GM18520 (cell line): ENCODE results near the gene HLA-DOB.

ENCODE experiments used
- ATAC-seq: cut with Tn5 transposase; IDR thresholded peaks from one replicate; pipeline ENCODE4 v1.9.1; 2021; ENCODE audit not compliant: unreplicated experiment

HLA-DOB gene

DNA sequence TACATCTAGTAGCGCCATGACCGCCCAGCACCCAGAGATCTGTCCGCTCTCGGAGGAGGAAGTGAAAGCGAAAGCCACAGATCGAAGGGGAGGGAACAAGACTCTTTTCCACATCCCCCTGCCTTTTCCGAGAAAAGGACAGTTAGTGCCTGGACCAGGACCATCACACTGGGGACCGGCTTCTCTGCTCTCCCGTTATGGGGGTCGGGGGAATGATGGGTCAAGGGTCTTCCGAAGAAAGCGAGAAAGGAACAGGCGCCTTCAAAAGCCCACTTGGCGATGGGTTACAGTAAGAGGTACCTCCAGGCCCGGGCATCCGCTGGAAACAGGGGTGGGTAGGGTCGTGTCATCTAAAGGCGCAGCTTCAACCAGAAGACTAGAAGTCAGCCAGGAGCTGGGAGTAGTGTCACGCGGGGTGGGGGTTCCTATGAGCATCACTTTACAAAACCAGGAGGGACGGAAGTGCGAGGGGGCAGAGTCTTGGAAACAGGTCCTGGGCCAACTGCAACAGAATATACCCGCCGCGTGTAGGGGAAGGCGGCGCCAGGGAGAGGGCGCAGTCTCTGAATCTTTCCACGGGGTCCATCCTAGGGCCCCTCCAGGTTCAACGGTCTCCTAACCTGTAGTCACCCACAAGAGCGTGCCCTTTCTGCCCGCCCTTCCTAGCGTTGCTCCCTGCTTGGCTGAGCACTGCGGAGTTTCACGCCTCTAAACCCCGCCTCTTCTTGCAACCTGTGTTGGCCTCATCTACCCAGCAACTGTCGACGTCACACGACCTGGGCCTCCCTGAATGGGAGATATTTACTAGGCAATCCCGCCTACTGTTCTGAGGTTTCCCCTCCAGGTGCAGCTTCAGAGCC, 27.4 kb upstream of the HLA-DOB start, which contains the start of gene PSMB8:
Gene PSMB8 (minus strand): TSS at position 69 of the 860 bp plus-strand sequence. CDS start 51 bp downstream, at position 18.
- ATAC-seq = peak; percentile 68

DNA sequence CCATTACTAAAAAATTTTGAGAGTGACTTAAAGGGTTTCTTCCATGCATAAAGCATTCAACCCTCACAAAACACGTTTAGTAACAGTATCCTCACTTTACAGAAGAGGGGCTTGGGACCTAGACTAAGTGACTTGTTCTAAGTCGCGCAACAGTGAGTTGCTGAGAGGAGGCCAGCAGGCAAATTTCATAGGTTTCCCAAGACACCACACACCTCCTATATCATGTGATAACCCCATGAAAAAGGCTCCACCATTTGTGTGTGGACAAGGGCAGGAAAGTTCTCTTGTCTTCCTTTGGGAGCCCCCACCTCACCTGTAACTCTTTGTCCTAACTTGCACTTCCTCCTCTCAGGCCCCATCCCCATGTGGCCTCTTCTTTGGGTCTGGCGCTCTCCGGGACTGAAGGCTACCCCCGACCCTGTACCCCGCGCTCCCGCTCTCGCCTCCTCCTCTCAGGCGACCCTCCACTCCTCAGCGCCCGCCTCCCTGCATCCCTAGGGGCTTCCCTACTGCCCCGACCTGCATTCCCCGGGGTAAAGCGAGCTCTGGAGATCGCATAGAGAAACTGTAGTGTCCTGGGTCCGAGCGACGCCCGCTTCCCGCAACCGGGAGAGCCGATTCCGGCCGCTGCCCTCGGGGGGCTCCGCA, 26.7 kb upstream of the HLA-DOB start:
- ATAC-seq = no peak

- no peak for ATAC-seq
These were observed 25.9 kb upstream of the HLA-DOB start for GRCh38 chr6:32842690-32843089.

- no peak for ATAC-seq
These were observed 25.3 kb upstream of the HLA-DOB start for GRCh38 chr6:32842021-32842650.

GRCh38 chr6:32840604-32841246, 23.9 kb upstream of the HLA-DOB start:
- ATAC-seq = no peak

DNA sequence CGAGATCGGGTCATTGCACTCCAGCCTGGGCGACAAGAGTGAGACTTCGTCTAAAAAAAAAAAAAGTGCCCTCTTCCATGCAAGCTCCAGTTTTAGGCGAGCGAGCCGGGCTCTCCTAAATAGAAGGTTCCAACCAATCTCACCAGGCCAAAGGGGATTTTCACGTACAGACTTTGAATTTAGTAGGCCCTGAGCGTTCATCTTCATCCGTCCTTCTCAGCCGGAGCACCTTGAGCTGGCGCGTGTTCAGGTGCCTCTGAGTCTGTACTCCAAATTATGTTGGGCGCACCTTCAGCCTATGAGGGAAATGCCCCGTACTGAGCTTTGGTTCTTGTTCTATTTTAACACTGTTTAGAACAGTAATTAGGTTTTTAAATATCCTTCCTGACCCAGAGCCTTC, 22.6 kb upstream of the HLA-DOB start:
- no peak for ATAC-seq

GRCh38 chr6:32838114-32838958, 21.5 kb upstream of the HLA-DOB start, which contains the start of gene TAP2:
TSS of gene TAP2 (minus strand) at chr6:32838739. CDS start at chr6:32838233, 506 bp downstream.
- ATAC-seq = peak; percentile 69

- ATAC-seq = no peak
These were observed 20.9 kb upstream of the HLA-DOB start for GRCh38 chr6:32837651-32838113.

GRCh38 chr6:32836873-32837272, 20.1 kb upstream of the HLA-DOB start:
- ATAC-seq = no peak

- no peak for ATAC-seq
These were observed 18.5 kb upstream of the HLA-DOB start for GRCh38 chr6:32835167-32835893.

DNA sequence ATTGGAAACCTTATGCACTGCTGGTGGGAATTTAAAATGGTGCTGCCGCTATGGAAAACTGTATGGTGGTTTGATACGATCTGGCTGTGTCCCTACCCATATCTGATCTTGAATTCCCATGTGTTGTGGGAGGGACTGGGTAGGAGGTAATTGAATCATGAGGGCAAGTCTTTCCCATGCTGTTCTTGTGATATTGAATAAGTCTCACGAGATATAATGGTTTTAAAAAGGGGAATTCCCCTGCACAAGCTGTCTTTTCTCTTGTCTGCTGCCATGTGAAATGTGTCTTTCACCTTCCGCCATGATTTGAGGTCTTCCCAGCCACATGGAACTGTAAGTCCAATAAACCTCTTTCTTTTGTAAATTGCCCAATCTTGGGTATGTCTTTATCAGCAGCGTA, 16.9 kb upstream of the HLA-DOB start:
- no peak for ATAC-seq

- ATAC-seq = no peak
These were observed 15.7 kb upstream of the HLA-DOB start for GRCh38 chr6:32832535-32832934.

DNA sequence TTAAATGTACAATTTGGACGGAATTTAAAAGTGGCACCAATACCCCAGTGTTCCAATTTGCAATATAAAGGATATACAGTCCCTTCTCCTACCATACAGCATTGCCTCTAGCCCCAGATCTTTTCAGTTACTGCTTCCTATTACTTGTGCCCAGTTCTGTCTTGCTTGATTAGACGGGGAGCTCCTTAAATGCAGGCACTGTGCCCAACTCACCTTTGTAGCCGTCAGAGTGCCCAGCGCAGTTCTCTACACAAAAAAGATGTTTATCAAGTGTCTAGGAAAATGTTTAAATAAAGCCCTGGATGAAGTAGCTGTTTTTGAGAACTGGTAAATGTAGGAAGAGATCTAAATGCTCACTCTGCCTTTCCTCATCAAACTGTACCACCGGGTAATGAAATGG, 14.1 kb upstream of the HLA-DOB start:
- no peak for ATAC-seq

- no peak for ATAC-seq
These were observed 13.2 kb upstream of the HLA-DOB start for GRCh38 chr6:32830017-32830416.

- ATAC-seq = no peak
These were observed 12.7 kb upstream of the HLA-DOB start for GRCh38 chr6:32829495-32829894.

GRCh38 chr6:32827025-32827424, 10.2 kb upstream of the HLA-DOB start:
- ATAC-seq = no peak

DNA sequence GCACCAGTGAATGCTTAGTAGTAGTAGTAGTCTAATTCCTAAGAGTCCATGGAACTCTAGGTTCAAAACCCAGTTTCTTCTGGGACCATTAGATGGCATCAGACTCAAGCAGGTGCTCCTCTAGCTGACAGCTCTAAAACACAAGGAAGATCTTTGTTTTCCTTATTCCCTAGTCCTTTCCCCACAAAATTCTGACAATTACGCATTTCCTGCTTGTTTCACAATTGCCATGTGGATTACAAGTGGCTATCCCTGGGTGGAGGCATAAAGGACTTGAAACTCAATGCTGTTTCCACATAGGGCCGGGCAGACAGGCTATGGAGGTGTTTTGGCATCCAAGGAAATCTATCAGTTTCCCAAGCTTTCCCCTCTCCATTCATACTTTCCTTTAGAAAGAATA, 9.2 kb upstream of the HLA-DOB start:
- no peak for ATAC-seq

DNA sequence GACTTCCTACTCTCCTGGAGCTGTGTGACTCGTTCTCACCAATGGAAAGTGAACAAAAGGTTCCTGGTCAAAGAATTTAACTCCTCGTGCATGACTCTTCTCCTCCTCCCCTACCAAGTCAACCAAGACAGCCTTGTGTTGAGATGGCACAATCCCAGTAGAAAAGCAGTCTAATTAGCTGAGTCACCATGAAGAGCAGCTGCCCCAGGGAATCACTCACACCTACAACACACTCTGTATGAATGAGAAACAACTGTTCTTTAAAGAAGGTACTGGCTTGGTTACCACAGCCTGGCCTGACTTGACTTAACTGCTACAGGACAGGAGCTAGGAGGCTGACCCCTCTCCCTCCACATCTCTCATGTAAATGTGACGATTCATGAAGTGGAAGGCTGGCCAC, 2.9 kb upstream of the HLA-DOB start:
- no peak for ATAC-seq

- ATAC-seq = no peak
These were observed 2.1 kb upstream of the HLA-DOB start for GRCh38 chr6:32818867-32819266.

DNA sequence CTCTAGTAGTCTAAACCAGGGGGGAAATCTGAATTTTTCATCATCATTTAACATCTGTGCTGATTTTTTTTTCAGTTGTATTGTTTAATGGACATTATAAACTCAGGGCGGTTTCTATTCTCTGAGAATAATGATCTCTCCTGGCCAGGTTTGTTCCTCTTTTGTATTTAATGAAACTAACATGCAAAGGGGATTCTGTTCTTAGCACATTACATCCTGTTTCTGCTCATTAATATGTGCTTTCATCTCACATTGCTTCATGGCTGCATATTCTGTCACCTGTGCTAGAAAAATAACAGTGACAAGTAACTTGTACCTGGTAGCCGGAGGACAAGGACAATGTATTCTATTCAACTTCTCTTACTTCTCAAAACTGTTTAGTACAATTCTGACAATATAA, 806 bp downstream of the HLA-DOB start:
- no peak for ATAC-seq
